SH-SY5Y (cell line): ENCODE results near the gene SYT17.

Experiments used
- GATA2 ChIP-seq: IDR thresholded peaks from 2 replicates; pipeline ENCODE4 v1.6.1; 2011; ENCODE audit warnings: mild to moderate bottlenecking, low read depth, low read length
- GATA3 ChIP-seq: IDR thresholded peaks from 2 replicates; pipeline ENCODE4 v1.6.1; 2011; ENCODE audit warnings: low read depth, mild to moderate bottlenecking, low read length, moderate library complexity

- TF ChIP-seq GATA2 (no peak), GATA3 (no peak)
These were observed 16.0 kb upstream of the SYT17 start for GRCh38 chr16:19152042-19152441.
